Measurements from ENCODE around the gene CPSF2. TPM values are rescaled to one million over a fixed set of nuclear protein-coding genes. Genes with fewer than 3 reads are reported as not detected.

The CPSF2 gene
- total RNA-seq, result 10 to 100 TPM; 13.6 to 30.0 (median 25.8) TPM
- 1 to 10 TPM; 3.8 to 5.6 TPM for polyA plus RNA-seq

DNA sequence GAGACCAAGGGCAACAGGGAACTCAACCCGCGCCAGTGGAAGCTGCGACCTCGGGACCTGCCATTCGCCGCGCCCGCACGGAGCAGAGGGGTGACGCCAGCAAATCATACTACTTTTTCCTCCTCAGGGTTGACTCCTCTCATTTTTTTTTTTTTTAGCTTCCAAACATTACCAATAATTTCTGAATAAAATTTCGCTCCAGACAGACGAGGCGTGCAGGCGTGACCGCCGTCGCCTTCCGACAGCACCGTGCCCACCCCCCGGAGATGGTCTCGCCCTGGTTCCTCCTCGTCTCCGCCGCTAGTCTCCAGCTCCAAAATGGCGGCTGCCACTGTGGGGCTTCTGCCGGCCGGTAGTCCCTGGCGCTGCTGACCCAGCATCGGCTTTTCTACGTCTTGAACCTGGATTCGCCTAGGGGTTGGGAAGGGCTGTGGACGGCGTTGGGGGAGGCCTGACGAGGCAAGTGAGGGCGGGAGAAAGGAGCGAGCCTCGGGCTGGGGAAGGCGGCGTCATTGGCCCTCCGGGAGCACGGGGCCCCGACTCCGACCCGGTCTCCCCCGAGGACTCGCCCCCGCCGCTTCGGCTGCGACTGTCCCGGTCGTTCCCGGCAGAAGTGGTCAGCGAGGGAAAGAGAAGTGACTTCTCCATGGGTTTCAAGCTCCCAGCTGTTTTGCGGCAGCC, at the start of gene CPSF2, which contains the start of gene NDUFB1:
Gene CPSF2, plus strand, starts transcription at position 300 of the 681 bp plus-strand sequence. CDS start 9,016 bp downstream, outside the sequence.
Gene NDUFB1, minus strand, starts transcription at position 37 of the 681 bp plus-strand sequence. CDS start 4,069 bp downstream, outside the sequence.
- H3K36me3 ChIP-seq, result peaks cover 0 to 4% (median 0%) of the 10 kb centered on the region in 3 donors
- 0% methylated on average over 54 to 55 of the region's 55 CpGs for WGBS, 2 donors
- H3K27me3 ChIP-seq, result no peaks in the 10 kb centered on the region
- TF ChIP-seq, protein P1, sequence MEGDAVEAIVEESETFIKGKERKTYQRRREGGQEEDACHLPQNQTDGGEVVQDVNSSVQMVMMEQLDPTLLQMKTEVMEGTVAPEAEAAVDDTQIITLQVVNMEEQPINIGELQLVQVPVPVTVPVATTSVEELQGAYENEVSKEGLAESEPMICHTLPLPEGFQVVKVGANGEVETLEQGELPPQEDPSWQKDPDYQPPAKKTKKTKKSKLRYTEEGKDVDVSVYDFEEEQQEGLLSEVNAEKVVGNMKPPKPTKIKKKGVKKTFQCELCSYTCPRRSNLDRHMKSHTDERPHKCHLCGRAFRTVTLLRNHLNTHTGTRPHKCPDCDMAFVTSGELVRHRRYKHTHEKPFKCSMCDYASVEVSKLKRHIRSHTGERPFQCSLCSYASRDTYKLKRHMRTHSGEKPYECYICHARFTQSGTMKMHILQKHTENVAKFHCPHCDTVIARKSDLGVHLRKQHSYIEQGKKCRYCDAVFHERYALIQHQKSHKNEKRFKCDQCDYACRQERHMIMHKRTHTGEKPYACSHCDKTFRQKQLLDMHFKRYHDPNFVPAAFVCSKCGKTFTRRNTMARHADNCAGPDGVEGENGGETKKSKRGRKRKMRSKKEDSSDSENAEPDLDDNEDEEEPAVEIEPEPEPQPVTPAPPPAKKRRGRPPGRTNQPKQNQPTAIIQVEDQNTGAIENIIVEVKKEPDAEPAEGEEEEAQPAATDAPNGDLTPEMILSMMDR (IDR thresholded peaks at IDR 0.05), result no peak
- DNase-seq, result peak; percentile 71 to 91 (median 84)
- no peaks in the 10 kb centered on the region for H3K9me3 ChIP-seq
- intact Hi-C loops (cut with DNase I), result no loop called here
- peaks cover 0 to 25% (median 16%) of the 10 kb centered on the region in 3 donors for H3K4me1 ChIP-seq
- FAIRE-seq, result no peak
- peak within 1 kb of the TSS; percentile 77 to 90 (median 82) for H3K4me3 ChIP-seq
- H3K27ac ChIP-seq, result peak within 1 kb of the TSS; percentile 74 to 90 (median 87)
- ATAC-seq, result peak; percentile 92 to 96 (median 94)

DNA sequence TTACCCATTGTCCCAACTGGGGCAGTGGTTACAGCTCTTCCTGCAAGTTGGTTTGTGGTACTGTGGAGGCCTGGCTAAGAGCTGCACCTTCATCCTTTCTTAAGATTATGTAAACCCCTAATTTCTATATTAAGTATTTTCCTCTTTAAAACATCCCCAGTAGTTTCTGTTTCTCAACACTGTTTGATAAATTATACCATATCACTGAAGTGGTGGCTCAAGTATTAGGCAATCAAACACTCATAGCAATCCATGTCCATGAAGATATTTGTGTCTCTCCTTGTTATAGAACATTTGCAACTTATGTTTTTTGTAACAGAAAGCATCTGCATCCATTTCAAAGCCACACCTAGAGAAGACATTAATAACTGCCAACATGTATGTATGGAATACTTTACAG, 47.2 kb upstream of the CPSF2 start:
- FAIRE-seq, result no peak
- DNase-seq, result no peak
- H3K4me3 ChIP-seq, result no peak overlapping the region
- H3K9me3 ChIP-seq, result no peaks in the 10 kb centered on the region
- H3K36me3 ChIP-seq, result peaks cover 0 to 37% (median under 1%) of the 10 kb centered on the region in 3 donors
- ATAC-seq, result no peak
- no peaks in the 10 kb centered on the region for H3K27me3 ChIP-seq
- TF ChIP-seq, protein P1 (IDR thresholded peaks at IDR 0.05), result no peak
- intact Hi-C loops (cut with DNase I), result no loop called here
- no peaks in the 10 kb centered on the region for H3K4me1 ChIP-seq
- H3K27ac ChIP-seq, result no peak overlapping the region

DNA sequence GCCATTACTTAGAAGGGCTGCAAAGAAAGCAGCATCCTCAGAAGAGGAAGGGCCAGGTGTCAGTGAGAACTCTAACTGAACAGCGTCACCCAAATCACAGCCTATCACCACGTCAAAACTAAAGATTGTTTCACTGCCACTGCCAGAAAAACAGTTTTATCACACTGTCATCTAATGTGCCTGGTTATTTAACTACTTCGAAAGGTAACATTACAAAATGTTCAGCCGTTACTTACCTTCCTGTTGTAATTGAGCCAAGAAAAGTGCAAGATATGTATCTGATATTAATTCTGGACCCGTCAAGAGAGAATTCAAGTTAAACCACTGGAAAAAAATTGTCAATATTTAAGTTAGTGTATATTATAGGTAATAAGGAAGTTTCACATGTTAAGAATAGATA, 33.3 kb upstream of the CPSF2 start:
- H3K9me3 ChIP-seq, result no peaks in the 10 kb centered on the region
- FAIRE-seq (no peak), ATAC-seq (no peak), DNase-seq (no peak)
- no peaks in the 10 kb centered on the region for H3K27me3 ChIP-seq
- no peaks in the 10 kb centered on the region for H3K4me1 ChIP-seq
- TF ChIP-seq, protein P1 (IDR thresholded peaks at IDR 0.05), result no peak
- no peak overlapping the region for H3K27ac ChIP-seq
- intact Hi-C loops (cut with DNase I), result no loop called here
- H3K36me3 ChIP-seq, result peaks cover 0 to 27% (median 0%) of the 10 kb centered on the region in 3 donors
- H3K4me3 ChIP-seq, result no peak overlapping the region
- 66 to 72% methylated on average over 5 of the region's 5 CpGs for WGBS, 2 donors

DNA sequence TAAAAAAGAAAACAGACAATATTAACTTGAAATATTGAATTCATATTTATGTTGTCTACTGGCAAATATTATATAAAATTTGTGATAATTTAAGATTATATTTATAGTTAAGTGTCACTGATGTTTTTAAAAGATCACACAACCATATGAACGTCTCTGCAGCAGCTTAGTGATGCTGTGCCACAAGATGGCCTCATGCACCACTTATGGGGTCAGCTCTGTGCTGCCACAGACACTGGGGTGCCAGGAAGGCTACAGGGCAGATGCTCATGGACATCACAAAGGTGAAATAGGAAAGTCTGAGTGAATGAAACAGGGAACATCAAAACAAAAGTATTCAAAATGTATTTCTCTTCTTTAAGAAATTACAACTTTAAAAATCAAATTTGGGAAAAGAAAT, 28.4 kb upstream of the CPSF2 start:
- TF ChIP-seq, protein P1 (IDR thresholded peaks at IDR 0.05), result no peak
- DNase-seq, result no peak
- ATAC-seq, result no peak
- H3K27ac ChIP-seq, result no peak overlapping the region
- H3K36me3 ChIP-seq, result peaks cover 0 to 19% (median 0%) of the 10 kb centered on the region in 3 donors
- no peaks in the 10 kb centered on the region for H3K27me3 ChIP-seq
- no peaks in the 10 kb centered on the region for H3K9me3 ChIP-seq
- 68 to 73% methylated on average over 1 of the region's 1 CpG for WGBS, 2 donors
- no peak for FAIRE-seq
- H3K4me3 ChIP-seq, result no peak overlapping the region
- H3K4me1 ChIP-seq, result no peaks in the 10 kb centered on the region
- intact Hi-C loops (cut with DNase I), result no loop called here

DNA sequence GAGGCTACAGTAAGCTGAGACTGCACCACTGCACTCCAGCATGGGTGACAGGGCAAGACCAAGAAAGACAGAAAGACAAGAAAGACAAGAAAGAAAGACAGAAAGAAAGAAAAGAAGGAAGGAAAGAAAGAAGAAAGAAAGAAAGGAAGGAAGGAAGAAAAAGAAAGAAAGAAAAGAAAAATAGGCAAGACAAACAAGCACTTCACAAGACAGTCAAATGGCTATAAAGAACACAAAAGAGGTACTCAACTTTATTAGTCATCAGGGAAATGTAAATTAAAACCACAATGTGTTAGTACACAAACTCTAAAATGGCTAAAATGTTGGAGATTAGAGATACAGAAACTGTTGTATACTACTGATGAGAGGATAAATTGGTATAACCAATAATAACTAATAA, 22.0 kb upstream of the CPSF2 start:
- TF ChIP-seq, protein P1 (IDR thresholded peaks at IDR 0.05), result no peak
- Histone ChIP-seq H3K4me1 (no peaks in the 10 kb centered on the region), H3K9me3 (no peaks in the 10 kb centered on the region), H3K27ac (no peak overlapping the region), H3K36me3 (peaks cover 0 to 11% (median 0%) of the 10 kb centered on the region in 3 donors), H3K4me3 (no peak overlapping the region), H3K27me3 (no peaks in the 10 kb centered on the region)
- intact Hi-C loops (cut with DNase I), result no loop called here
- ATAC-seq, result no peak
- FAIRE-seq, result no peak
- no peak for DNase-seq

Measured in pancreas (tissue), 10 donors.